ENCODE measurements around the gene ZNF70. TPM values are rescaled to one million over a fixed set of nuclear protein-coding genes. Genes with fewer than 3 reads are reported as not detected.

ZNF70 gene
- total RNA-seq, 1 donor from 2014 or later = 12.1 TPM

GRCh38 chr22:23756891-23757290 lies 6.0 kb upstream of the ZNF70 start:
- H3K4me1 Mint-ChIP-seq (ENCODE audit: low read depth) = no peaks in the 10 kb centered on the region
- no peaks in the 10 kb centered on the region for H3K9me3 Mint-ChIP-seq (ENCODE audit: low read depth)

DNA sequence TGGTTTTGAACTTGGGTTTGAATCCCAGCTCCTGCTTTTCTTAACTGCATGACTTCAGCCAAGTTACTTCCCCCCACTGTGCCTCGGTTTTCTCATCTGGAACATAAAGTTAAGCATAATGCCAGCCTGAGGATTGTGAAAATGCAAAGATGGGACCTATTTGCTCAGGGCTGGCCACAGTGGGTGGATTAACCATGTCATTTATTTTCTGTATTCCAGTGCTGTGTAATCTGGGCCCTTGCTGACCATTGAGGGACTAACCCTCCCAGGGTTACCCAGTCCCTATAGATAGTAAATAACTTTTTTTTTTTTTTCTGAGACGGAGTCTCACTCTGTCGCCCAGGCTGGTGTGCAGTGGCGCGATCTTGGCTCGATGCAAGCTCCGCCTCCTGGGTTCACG lies 4.8 kb upstream of the ZNF70 start:
- Mint-ChIP-seq H3K36me3 (ENCODE audit: low read depth) (no peaks in the 10 kb centered on the region), H3K27me3 (ENCODE audit: low read depth) (no peaks in the 10 kb centered on the region), H3K4me1 (ENCODE audit: low read depth) (peaks cover 5% of the 10 kb centered on the region), H3K4me3 (ENCODE audit: unreplicated experiment) (no peak overlapping the region), H3K27ac (ENCODE audit: unreplicated experiment) (no peak overlapping the region), H3K9me3 (ENCODE audit: low read depth) (no peaks in the 10 kb centered on the region)
- no peak for DNase-seq (ENCODE audit: low spot score)
- TF ChIP-seq, protein P1, sequence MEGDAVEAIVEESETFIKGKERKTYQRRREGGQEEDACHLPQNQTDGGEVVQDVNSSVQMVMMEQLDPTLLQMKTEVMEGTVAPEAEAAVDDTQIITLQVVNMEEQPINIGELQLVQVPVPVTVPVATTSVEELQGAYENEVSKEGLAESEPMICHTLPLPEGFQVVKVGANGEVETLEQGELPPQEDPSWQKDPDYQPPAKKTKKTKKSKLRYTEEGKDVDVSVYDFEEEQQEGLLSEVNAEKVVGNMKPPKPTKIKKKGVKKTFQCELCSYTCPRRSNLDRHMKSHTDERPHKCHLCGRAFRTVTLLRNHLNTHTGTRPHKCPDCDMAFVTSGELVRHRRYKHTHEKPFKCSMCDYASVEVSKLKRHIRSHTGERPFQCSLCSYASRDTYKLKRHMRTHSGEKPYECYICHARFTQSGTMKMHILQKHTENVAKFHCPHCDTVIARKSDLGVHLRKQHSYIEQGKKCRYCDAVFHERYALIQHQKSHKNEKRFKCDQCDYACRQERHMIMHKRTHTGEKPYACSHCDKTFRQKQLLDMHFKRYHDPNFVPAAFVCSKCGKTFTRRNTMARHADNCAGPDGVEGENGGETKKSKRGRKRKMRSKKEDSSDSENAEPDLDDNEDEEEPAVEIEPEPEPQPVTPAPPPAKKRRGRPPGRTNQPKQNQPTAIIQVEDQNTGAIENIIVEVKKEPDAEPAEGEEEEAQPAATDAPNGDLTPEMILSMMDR (IDR thresholded peaks at IDR 0.05) = no peak

More at GRCh38 chr22:23756891-23757290, 6.0 kb upstream of the ZNF70 start:
- TF ChIP-seq, protein P1 (IDR thresholded peaks at IDR 0.05) = no peak
- H3K27ac Mint-ChIP-seq (ENCODE audit: unreplicated experiment) = no peak overlapping the region
- H3K27me3 Mint-ChIP-seq (ENCODE audit: low read depth) = no peaks in the 10 kb centered on the region
- H3K36me3 Mint-ChIP-seq (ENCODE audit: low read depth) = no peaks in the 10 kb centered on the region
- no peak overlapping the region for H3K4me3 Mint-ChIP-seq (ENCODE audit: unreplicated experiment)
- no peak for DNase-seq (ENCODE audit: low spot score)

DNA sequence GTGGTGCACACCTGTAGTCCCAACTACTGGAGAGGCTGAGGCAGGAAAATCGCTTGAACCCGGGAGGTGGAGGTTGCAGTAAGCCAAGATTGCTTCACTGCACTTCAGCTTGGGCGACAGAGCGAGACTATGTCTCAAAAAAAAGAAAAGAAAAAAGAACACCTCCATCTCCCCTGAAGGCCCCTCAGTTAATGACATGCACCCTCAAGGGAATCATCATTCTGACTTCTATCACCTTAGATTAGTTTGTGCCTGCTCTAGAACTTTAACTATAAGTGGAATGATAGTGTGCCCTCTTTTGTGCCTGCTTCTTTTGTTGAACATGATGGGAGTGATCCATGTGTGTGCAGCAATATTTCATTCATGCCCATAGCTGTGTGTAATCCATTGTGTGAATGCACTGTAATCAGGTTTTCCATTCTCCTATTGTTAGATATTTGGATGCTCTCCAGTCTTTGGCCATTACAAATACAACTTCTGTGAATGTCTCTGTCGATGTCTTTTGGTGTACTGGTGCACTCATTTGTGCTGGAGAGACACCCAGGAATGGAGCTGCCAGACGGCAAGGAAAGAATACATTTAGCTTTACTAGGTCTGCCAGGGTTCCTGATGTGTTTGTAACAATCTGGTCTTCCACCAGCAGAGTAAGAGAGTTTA lies 4.2 kb upstream of the ZNF70 start:
- DNase-seq (ENCODE audit: low spot score) = no peak
- no peak overlapping the region for H3K4me3 Mint-ChIP-seq (ENCODE audit: unreplicated experiment)
- TF ChIP-seq, protein P1 (IDR thresholded peaks at IDR 0.05) = no peak
- no peaks in the 10 kb centered on the region for H3K36me3 Mint-ChIP-seq (ENCODE audit: low read depth)
- no peaks in the 10 kb centered on the region for H3K9me3 Mint-ChIP-seq (ENCODE audit: low read depth)
- no peak overlapping the region for H3K27ac Mint-ChIP-seq (ENCODE audit: unreplicated experiment)
- H3K4me1 Mint-ChIP-seq (ENCODE audit: low read depth) = peaks cover 10% of the 10 kb centered on the region
- H3K27me3 Mint-ChIP-seq (ENCODE audit: low read depth) = no peaks in the 10 kb centered on the region

DNA sequence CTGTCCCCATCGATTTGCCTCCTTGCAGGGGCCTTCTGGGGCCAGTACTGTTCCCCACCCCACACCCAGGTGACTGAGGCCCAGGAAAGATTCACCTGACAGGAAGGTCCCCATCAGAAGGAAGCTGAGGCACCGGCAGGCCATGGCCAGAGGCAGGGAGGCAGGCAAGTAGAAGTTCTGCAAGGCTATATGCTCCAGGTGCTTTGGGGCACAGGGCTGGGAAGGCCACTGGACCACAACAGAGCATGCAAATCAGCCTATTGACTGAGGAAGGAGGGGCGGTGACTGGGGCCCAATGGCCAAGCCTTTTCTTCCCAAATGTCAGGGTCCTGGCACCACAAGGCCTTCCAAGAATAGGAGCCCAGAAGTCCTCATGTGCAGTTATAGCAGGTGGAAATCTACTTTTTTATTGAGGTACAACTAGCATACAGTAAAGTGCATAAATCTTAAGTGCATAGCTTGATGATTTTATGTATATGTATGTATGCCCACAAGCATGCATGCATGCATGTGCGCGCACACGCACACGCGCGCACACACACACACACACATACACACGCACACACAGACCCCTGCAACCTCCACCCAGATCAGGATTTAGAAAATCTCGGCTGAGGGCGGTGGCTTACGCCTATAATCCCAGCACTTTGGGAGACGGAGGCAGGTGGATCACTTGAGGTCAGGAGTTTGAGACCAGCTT lies 3.5 kb upstream of the ZNF70 start, which contains the start of gene VPREB3:
Gene VPREB3, minus strand, starts transcription at position 206 of the 700 bp plus-strand sequence. Its CDS starts 62 bp downstream, at position 144.
- H3K4me3 Mint-ChIP-seq (ENCODE audit: unreplicated experiment) = no peak within 1 kb of the TSS
- TF ChIP-seq, protein P1 (IDR thresholded peaks at IDR 0.05) = no peak

GRCh38 chr22:23753385-23753784 lies 2.5 kb upstream of the ZNF70 start:
- DNase-seq (ENCODE audit: low spot score) = no peak
- no peaks in the 10 kb centered on the region for H3K27me3 Mint-ChIP-seq (ENCODE audit: low read depth)
- no peaks in the 10 kb centered on the region for H3K9me3 Mint-ChIP-seq (ENCODE audit: low read depth)
- no peaks in the 10 kb centered on the region for H3K36me3 Mint-ChIP-seq (ENCODE audit: low read depth)
- no peak overlapping the region for H3K4me3 Mint-ChIP-seq (ENCODE audit: unreplicated experiment)
- peaks cover 17% of the 10 kb centered on the region for H3K4me1 Mint-ChIP-seq (ENCODE audit: low read depth)
- no peak overlapping the region for H3K27ac Mint-ChIP-seq (ENCODE audit: unreplicated experiment)
- TF ChIP-seq, protein P1 (IDR thresholded peaks at IDR 0.05) = no peak

More for the DNA sequence above, 3.5 kb upstream of the ZNF70 start, which contains the start of gene VPREB3:
- DNase-seq (ENCODE audit: low spot score) = no peak
- Mint-ChIP-seq H3K4me1 (ENCODE audit: low read depth) (peaks cover 17% of the 10 kb centered on the region), H3K36me3 (ENCODE audit: low read depth) (no peaks in the 10 kb centered on the region), H3K9me3 (ENCODE audit: low read depth) (no peaks in the 10 kb centered on the region), H3K27me3 (ENCODE audit: low read depth) (no peaks in the 10 kb centered on the region), H3K27ac (ENCODE audit: unreplicated experiment) (no peak within 1 kb of the TSS)
